OCI-LY3 (cell line): ENCODE results near the gene SULT6B1.
"Not testable (repeated sequence)": the region's sequence is repeated elsewhere in the genome, so short reads cannot be mapped to it uniquely, and the experiment has no call there.

ENCODE experiments used
- H2AFZ ChIP-seq: fragments of 200-600, 300-600 bp; shearing (Covaris generic); 2 replicates; pipeline ENCODE4 v1.6.0; 2014; ENCODE audit warnings: antibody characterized with exemption, low read depth, low read length
- H3K27ac ChIP-seq: fragments of 200-600, 300-600 bp; sonication (generic); 2 replicates; pipeline ENCODE4 v1.5.1; 2014; ENCODE audit warnings: mild to moderate bottlenecking, low read length, moderate library complexity, mixed read lengths
- H3K27me3 ChIP-seq: fragments of 200-600, 300-600 bp; sonication (generic); 2 replicates; pipeline ENCODE4 v1.6.1; 2014; ENCODE audit warnings: low read depth, low read length, mixed read lengths
- H3K36me3 ChIP-seq: fragments of 200-600, 300-600 bp; sonication (generic); replicated peaks from 2 replicates; pipeline ENCODE3; 2014; ENCODE audit warnings: low read depth, low read length, mixed read lengths
- H3K4me1 ChIP-seq: fragments of 300-600, 200-600 bp; sonication (generic); 2 replicates; pipeline ENCODE4 v1.6.1; 2014; ENCODE audit warnings: low read length, mixed read lengths
- H3K4me2 ChIP-seq: fragments of 200-600, 300-600 bp; sonication (generic); 2 replicates; pipeline ENCODE4 v1.6.1; 2014; ENCODE audit warnings: low read length, mixed read lengths
- H3K4me3 ChIP-seq: fragments of 300-600, 200-600 bp; sonication (generic); 2 replicates; pipeline ENCODE4 v1.5.1; 2014; ENCODE audit warnings: antibody characterized with exemption, mild to moderate bottlenecking, low read length, moderate library complexity
- H3K79me2 ChIP-seq: fragments of 300-600, 200-600 bp; shearing (Covaris generic); 2 replicates; pipeline ENCODE4 v1.6.1; 2014; ENCODE audit warnings: mild to moderate bottlenecking, low read length, mixed read lengths
- H3K9ac ChIP-seq: fragments of 300-600, 200-600 bp; shearing (Covaris generic); 2 replicates; pipeline ENCODE4 v1.6.0; 2014; ENCODE audit warnings: mild to moderate bottlenecking, low read length, moderate library complexity
- H3K9me3 ChIP-seq: fragments of 200-600, 300-600 bp; shearing (Covaris generic); 2 replicates; pipeline ENCODE4 v1.6.1; 2014; ENCODE audit warnings: low read length, mixed read lengths; ENCODE audit not compliant: insufficient read depth
- H4K20me1 ChIP-seq: fragments of 200-600, 300-600 bp; sonication (generic); 2 replicates; pipeline ENCODE4 v1.6.1; 2016; ENCODE audit warnings: low read length, mixed read lengths; ENCODE audit not compliant: insufficient read depth
- EZH2phosphoT487 ChIP-seq: fragments of 200-600 bp; shearing (Covaris generic); IDR thresholded peaks from 2 replicates; pipeline ENCODE4 v1.6.1; 2018; ENCODE audit warnings: antibody characterized with exemption, mixed run types, low read depth
- TF ChIP-seq, protein P1 (sequence below): fragments of 200-600, 300-600 bp; sonication (generic); IDR thresholded peaks from 2 replicates; pipeline ENCODE4 v1.5.1; 2014; ENCODE audit warnings: antibody characterized with exemption, low read length, low read depth

The SULT6B1 gene

GRCh38 chr2:37201208-37201607 is 12.7 kb upstream of the SULT6B1 start:
- Histone ChIP-seq H3K4me3 (no peak overlapping the region), H3K27ac (no peak overlapping the region), H3K27me3 (no peaks in the 10 kb centered on the region), H3K4me1 (peaks cover 7% of the 10 kb centered on the region), H3K4me2 (no peak overlapping the region), H3K9me3 (peaks cover 6% of the 10 kb centered on the region; the same call in 1 of the 2 replicates), H2AFZ (no peak overlapping the region), H3K79me2 (peaks cover 56% of the 10 kb centered on the region), H4K20me1 (0 out of 2 replicates have a peak, but pooled peaks cover 4% of the 10 kb centered on the region), H3K36me3 (peaks cover 60% of the 10 kb centered on the region), H3K9ac (no peak overlapping the region)
- TF ChIP-seq, protein P1, sequence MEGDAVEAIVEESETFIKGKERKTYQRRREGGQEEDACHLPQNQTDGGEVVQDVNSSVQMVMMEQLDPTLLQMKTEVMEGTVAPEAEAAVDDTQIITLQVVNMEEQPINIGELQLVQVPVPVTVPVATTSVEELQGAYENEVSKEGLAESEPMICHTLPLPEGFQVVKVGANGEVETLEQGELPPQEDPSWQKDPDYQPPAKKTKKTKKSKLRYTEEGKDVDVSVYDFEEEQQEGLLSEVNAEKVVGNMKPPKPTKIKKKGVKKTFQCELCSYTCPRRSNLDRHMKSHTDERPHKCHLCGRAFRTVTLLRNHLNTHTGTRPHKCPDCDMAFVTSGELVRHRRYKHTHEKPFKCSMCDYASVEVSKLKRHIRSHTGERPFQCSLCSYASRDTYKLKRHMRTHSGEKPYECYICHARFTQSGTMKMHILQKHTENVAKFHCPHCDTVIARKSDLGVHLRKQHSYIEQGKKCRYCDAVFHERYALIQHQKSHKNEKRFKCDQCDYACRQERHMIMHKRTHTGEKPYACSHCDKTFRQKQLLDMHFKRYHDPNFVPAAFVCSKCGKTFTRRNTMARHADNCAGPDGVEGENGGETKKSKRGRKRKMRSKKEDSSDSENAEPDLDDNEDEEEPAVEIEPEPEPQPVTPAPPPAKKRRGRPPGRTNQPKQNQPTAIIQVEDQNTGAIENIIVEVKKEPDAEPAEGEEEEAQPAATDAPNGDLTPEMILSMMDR: no peak
- no peak for TF ChIP-seq EZH2phosphoT487

DNA sequence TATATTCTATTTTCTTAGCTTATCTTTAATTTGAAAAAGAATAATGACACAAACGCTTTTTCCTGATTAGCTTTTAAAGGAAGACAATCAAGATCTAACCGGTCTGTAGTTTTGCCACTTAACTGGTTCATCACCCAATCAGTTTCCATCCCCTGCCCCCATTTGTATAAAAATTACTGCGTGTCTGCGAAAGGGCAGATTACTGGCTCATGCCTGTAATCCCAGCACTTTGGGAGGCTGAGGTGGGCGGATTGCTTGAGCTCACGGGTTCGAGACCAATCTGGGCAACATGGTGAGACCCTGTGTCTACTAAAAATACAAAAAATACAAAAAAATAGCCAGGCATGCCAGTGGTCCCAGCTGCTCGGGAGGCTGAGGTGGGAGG is 10.2 kb upstream of the SULT6B1 start:
- Histone ChIP-seq H3K27ac (no peak overlapping the region), H4K20me1 (0 out of 2 replicates have a peak, but pooled peaks cover 4% of the 10 kb centered on the region), H3K4me2 (no peak overlapping the region), H3K9me3 (peaks cover 3% of the 10 kb centered on the region; the same call in 1 of the 2 replicates), H3K36me3 (peaks cover 40% of the 10 kb centered on the region), H3K9ac (no peak overlapping the region), H3K4me1 (peaks cover 10% of the 10 kb centered on the region), H3K27me3 (no peaks in the 10 kb centered on the region), H3K4me3 (no peak overlapping the region), H3K79me2 (peaks cover 43% of the 10 kb centered on the region), H2AFZ (no peak overlapping the region)
- no peak for TF ChIP-seq EZH2phosphoT487
- TF ChIP-seq, protein P1: no peak

DNA sequence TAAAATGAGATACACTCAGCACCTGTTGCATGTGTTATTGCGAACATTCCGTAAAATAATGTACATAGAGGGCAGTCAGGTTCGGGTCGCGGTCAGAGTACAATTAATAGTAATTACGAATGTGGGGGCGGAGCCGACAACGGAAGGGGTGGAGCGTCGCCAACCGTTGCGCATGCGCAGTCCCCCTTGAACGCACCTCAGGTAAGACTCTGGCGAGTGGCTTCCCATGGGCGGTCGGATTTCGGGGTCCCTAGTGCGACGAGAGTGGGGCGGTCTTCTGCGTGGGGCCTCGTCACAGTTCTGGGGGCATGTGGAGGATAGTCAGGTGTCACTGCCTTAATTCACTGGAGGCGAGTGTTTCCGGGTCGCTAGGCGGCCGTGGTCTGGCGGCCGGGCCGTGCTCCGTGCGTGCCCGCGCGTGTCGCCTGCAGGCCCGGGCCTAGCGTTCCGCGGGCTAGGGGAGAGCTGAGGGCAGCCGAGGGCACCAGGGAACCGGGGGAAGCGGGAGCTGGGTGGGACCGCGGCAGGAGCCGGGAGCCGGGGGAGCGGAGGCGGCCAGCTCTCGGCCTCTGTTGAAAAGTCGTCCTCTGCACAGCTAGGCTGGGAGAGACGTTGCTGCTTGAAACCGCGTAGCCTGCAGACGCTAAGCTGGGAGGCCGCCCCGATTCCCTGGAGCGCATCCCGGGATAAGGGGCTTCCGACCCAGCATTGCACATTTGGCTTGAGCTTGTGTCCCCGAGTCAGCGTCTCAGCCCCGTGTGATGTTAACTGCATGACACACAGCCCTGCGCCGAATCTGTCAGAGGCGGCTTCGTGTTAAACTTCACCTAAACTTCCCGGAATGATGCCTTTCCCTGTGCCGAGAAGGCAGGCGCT is 8.1 kb upstream of the SULT6B1 start, which contains the start of gene CEBPZOS:
Gene CEBPZOS, plus strand, starts transcription at position 177 of the 876 bp plus-strand sequence. CDS start 3,209 bp downstream, outside the sequence.
- peaks cover 10% of the 10 kb centered on the region for H3K4me1 ChIP-seq
- H4K20me1 ChIP-seq: 0 out of 2 replicates have a peak, but pooled peaks cover 4% of the 10 kb centered on the region
- H3K27me3 ChIP-seq: no peaks in the 10 kb centered on the region
- peaks cover 21% of the 10 kb centered on the region for H3K36me3 ChIP-seq
- peak within 1 kb of the TSS; percentile 28 for H3K27ac ChIP-seq
- H2AFZ ChIP-seq: peak within 1 kb of the TSS; percentile 100
- no peak for TF ChIP-seq EZH2phosphoT487
- H3K4me2 ChIP-seq: peak within 1 kb of the TSS; percentile 99
- peak within 1 kb of the TSS; percentile 90 for H3K4me3 ChIP-seq
- H3K9me3 ChIP-seq: no peaks in the 10 kb centered on the region
- peaks cover 39% of the 10 kb centered on the region for H3K79me2 ChIP-seq
- H3K9ac ChIP-seq: peak within 1 kb of the TSS; percentile 72

DNA sequence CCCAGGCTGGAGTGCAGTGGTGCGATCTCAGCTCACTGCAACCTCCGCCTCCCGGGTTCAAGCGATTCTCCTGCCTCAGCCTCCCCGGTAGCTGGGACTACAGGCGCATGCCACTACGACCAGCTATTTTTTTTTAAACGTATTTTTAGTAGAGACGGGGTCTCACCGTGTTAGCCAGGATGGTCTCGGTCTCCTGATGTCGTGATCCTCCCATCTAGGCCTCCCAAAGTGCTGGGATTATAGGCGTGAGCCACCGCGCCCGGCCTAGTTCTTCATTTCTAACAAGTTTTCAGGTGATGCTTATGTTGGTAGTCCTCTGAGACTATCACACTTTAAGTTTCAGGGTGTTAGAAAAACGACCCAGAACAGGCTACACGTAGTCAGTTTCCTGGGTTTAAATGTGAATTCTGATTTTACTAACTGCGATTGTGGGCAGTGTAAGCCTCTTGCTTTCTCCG is 7.4 kb upstream of the SULT6B1 start:
- peaks cover 39% of the 10 kb centered on the region for H3K79me2 ChIP-seq
- not testable (repeated sequence) for H3K9me3 ChIP-seq, H3K27me3 ChIP-seq, H4K20me1 ChIP-seq
- peaks cover 10% of the 10 kb centered on the region for H3K4me1 ChIP-seq
- H3K36me3 ChIP-seq: peaks cover 15% of the 10 kb centered on the region
- peak overlapping the region; percentile 72 for H3K9ac ChIP-seq
- H3K4me2 ChIP-seq: peak overlapping the region; percentile 99
- H3K27ac ChIP-seq: peak overlapping the region; percentile 28
- peak overlapping the region; percentile 100 for H2AFZ ChIP-seq
- peak overlapping the region; percentile 90 for H3K4me3 ChIP-seq

- H3K36me3 ChIP-seq: no peaks in the 10 kb centered on the region
- H3K9me3 ChIP-seq: no peaks in the 10 kb centered on the region
- peaks cover 9% of the 10 kb centered on the region for H3K4me1 ChIP-seq
- no peak for TF ChIP-seq EZH2phosphoT487
- TF ChIP-seq, protein P1: no peak
- H3K4me3 ChIP-seq: no peak overlapping the region
- no peak overlapping the region for H3K9ac ChIP-seq
- H3K79me2 ChIP-seq: peaks cover 12% of the 10 kb centered on the region
- H3K27me3 ChIP-seq: no peaks in the 10 kb centered on the region
- H3K27ac ChIP-seq: no peak overlapping the region
- H3K4me2 ChIP-seq: no peak overlapping the region
- H4K20me1 ChIP-seq: no peaks in the 10 kb centered on the region
- H2AFZ ChIP-seq: no peak overlapping the region
Observed at GRCh38 chr2:37192551-37192950, 4.1 kb upstream of the SULT6B1 start.
